GM21576 (cell line): ENCODE results near the gene CHMP6.

ENCODE experiments used
- ATAC-seq: cut with Tn5 transposase; IDR thresholded peaks from one replicate; pipeline ENCODE4 v1.9.1; 2021; ENCODE audit warnings: mild to moderate bottlenecking, moderate library complexity; ENCODE audit not compliant: unreplicated experiment

Gene CHMP6

DNA sequence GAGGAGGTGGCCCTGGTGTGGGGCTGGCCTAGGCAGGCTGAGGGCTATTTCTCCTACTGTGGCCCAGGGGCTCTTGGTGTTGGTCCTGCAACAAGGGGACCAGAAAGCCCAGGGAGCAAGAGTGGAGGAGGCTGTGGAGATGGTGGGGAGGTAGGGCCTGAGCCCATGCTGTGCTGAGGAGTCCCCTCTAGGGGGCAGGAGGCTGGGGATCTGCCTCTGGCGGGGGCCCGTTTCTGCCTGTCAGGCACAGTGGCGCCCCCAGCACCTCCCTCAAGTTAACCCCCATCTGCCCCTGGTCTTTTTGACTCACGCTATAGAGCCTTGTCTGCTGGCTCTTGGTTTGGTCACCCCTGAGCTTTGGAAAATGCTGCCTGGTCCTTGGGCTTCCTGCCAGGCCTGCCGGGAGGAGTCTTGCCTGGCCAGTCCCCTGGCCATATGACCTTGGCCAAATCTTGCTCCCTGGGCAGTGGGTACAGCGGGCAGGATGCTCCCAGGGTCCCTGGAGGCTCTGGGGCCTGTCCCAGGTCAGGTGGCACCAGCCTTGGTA lies 49.2 kb downstream of the CHMP6 start:
- ATAC-seq, result no peak

DNA sequence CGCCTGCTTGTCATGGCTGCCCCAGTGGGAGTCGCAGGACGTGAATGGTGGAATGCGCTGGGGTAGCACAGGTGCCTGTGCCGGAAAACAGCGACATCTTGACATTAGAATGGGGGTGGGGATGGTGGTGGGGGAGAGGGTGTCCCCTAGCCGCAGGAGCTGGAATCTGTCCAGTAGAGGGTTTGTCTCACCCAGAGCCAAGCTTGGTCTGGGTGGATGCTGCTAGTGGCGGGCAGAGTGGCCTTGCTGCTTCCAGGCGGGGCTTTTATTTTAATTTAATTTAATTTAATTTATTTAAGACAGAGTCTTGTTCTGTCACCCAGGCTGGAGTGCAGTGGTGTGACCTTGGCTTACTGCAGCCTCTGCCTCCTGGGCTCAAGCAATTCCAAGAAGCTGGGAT lies 51.0 kb downstream of the CHMP6 start:
- no peak for ATAC-seq

DNA sequence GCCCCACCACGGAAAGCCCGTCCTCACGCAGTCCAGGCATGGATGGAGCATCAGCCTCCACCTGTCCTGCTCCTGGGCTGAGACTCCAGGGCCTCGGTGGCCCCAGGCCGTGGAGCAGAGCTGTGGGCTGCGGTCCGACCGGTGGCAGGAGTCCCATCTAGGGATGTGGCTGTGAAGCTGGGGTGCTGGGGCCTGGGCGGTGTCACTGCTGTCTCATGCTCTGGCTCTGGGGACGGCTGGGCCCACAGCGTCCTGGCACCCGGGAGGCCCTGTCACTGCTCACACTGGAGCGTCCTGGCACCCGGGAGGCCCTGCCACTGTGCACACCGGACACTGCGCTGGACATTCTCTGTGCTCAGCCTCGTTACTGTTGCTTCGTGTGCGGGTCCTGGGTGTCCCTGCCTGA lies 51.7 kb downstream of the CHMP6 start:
- ATAC-seq, result no peak

DNA sequence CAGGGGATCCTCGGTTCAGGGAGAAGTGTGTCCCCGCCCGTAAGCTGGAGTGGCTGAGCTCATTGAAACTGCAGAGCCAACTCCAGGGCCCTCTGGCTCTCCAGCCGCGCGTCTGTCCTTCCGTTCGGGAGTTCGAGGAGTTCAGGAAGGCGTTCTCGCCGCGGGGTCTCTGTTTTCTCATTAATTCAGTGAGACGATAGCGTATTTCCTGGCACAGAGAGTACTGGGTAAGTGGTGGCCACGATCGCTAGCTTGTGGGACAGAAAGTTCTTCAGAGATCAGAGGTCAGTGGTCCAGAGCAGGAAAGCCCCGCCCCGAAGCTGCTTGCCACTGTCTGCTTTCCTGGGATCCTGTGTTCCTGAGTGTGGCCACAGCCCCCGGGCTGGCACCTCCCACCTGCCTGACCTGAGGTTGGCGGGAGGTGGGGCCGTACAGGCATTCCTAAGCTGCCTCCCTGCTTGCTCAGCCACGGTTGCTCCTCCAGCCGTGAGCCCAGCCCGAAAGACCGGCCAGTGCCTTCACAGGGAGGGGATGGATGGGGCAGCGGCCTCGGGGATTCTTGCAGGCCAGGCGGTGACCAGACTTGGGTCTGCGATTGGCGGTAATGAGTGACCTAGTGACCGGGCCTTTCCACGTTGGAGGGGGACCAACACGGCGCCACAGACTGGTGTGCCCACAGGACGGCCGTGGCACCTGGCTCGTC lies 52.2 kb downstream of the CHMP6 start:
- no peak for ATAC-seq

DNA sequence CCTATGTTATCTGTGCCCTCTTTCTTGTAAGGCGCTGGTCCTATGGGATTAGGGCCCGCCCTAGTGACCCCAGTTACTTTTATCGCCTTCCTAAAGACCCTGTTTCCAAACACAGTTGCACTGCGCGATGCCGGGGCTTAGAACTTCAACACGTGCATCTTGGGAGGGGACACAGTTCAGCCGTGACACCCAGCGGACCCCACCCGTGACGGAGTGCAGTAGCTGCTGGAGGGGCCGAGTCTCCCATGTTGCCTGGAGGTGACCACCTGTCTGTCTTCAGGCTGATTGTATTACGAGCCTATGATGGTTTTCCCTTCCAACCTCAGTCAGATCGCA lies 52.8 kb downstream of the CHMP6 start:
- ATAC-seq, result no peak

DNA sequence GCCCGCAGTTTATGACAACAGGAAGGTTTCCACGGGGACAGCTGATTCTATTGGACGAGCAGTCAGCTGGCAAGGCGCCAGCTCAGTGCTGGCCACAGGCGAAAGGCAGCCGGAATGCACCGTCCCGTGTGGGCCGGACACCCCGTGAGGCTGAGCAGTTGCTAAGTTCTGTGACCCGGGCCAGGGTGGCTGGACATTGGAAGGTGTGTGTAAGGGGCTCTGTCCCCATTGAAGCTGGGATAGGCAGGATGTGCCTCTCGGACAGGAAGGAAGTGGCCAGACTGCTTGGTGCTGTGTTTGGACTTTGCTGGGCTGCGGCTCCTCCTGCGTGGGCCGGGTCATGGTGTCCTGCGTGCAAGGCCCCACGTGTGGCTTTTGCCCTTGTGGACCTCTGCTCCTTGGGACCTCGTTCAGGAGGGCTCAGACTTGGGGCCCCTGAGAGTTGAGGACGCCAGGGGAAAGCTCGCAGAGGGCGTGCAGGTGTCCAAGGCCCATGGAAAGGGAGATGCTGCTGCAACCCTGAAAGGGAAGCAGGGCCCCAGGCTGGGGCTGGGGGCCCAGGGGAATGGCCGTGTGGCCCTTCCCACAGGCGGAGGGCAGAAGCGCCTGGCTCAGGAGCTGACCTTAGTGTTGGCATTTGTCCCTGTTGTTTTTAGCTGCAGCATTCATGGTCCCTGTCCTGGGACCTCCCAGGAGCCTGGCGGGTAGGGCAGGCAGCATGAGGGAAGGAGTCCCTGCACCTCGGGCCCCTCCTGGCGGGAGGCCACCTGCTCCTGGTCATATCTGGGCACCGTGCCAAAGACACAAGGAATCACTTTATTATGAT lies 53.3 kb downstream of the CHMP6 start:
- no peak for ATAC-seq

DNA sequence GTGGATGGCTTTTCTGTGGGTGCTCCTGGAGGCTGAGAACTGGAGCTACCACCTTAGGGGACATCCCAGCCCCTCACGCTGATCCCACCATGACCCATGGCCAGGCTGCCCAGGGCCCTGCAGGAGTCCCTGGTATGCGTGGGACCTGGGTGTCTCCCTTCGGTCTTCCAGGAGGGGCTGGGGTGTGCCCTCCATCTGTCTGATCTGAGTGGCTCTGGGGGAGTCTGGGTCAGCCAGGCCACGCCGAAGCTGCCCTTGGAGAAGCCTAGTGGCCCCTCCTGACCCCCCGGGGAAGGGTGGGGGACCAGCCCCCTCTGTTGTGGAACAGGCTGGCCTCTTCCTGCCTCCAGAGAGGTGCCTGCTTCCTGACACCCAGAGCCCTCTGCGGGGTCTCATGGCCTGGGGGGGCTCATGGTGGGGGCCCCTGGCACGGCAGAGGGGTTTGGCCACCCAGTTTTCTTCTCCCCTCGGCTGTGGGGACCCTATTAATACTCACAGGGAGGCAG lies 54.0 kb downstream of the CHMP6 start:
- ATAC-seq, result no peak

DNA sequence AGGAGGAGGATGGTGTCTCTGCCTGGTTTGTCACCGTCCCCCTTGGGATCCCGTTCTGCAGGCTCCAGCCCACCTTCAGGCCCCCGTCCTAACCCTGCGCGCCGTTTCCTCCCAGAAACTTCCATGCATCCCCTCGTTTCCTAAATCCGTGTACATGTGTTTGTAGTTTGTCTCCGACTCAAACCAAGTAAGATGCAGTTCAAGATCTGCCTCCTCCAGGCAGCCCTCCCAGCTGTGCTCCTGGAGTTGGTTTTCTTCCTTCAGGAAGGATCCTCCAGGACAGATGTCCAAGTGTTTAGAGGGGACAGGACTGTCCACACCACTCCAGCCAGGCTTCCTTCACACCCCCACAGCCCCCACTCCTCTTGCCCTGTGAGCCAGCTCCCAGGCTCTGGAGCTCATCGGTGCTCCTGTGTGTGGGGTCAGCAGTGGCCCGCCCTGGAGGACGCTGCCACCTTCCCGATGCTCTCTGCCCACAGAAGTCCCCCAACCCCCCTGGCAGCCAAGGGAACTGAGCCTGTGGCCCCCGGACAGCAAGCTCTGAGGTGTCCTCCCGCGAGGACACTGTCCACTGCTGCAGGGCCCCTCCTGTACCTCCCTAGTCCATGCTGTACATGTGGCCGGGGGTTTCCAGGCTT lies 54.6 kb downstream of the CHMP6 start:
- no peak for ATAC-seq

DNA sequence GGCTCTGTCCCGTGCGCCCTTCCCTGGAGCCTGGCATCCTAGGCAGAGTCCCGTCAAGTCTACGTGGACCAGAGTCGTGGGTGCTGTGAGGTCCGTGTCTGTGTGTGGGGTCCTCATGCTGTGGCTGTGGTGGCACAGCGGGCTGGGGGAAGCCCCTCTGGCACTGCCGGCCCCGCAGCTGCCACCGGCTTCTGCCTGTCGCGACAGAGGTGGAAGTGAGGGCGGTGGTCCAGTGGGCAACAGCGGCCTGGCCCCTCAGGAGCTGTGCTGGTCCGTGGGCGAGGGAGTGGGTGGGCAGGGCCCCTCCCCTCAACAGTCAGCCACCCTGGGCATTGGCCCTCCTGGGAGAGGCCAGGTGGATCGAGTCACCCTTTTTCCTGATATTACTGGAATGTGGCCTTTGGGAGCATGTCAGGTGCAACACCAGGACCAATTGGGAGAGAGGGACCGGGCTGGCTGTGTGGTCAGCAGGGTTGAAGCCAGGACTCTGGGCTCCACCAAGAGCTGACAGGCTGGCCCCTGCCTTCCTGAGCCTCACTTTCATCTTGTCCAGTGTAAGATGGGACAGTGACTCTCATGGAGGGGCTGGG lies 55.2 kb downstream of the CHMP6 start:
- no peak for ATAC-seq

DNA sequence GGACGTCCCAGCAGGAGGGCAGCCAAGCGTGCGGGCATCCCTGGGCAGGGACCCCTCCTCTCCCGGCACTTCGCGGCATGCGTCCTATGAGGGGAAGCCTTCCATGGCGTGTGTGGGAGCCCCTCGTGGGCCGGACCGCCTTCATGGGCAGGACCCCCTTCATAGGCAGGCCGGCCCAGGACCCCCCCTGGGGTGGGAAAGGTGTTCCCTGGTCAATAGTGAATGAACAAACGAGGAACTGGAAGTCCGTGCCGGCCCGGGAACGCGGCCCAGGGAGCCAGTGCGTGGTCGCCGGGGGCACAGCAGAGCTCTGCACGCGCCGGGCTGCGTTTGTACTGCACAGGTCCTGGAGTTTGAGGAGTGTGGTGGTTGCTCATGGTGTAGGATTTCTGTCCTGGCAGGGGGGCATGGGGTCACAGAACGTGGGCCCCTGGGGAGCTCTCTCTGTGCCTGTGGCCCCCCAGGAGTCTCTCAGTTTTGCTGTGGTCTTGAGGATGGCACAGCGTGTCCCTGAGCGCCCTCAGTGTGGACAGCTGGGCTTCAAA lies 57.3 kb downstream of the CHMP6 start:
- no peak for ATAC-seq

DNA sequence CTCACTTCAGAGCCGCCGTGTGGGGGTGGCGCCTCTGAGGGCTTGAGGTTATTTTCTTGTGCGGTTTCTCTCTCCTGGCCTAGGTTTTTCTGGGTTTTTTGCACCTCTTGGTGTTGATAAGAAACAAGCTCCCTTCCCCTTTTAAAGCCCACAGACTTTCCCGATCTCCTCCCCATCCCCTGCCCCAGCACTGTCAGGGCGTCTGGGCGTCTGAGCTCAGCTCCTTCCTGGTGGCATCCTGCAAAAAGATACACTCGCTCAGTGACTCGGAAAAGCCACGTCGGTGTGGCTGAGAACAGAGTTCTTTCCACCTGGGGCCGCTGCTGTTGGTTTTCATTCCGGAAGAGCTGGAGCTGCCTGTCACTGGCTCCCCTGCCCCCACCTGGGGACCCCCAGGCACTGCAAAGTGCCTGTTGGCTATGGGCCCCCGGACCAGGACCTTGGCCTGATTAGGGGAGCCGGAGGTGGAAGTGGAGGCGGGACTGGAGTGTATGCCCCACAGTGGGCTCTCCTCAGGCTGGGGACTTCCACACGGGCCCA lies 57.8 kb downstream of the CHMP6 start:
- ATAC-seq, result no peak
